Neural progenitor cell (in vitro differentiated cells): ENCODE data around the gene DUSP8. TPM values are rescaled to one million over a fixed set of nuclear protein-coding genes. Genes with fewer than 3 reads are reported as not detected.

Experiments used
- DNase-seq: peaks from one replicate; pipeline ENCODE4 v3.0.0-alpha.2; 2016; ENCODE audit warnings: low spot score
- H2AFZ ChIP-seq: fragments of 200-600 bp; sonication (generic); replicated peaks from 2 replicates; pipeline ENCODE4 v1.6.1; 2016; ENCODE audit warnings: antibody characterized with exemption
- H3F3A ChIP-seq: fragments of 200-600 bp; sonication (generic); 2 replicates; pipeline ENCODE4 v1.6.1; 2016; ENCODE audit warnings: antibody characterized with exemption, low read depth
- H3K27ac ChIP-seq: fragments of 200-600 bp; sonication (generic); 2 replicates; pipeline ENCODE4 v1.5.1; 2016; ENCODE audit warnings: mild to moderate bottlenecking
- H3K27me3 ChIP-seq: fragments of 200-600 bp; sonication (generic); 2 replicates; pipeline ENCODE4 v1.6.1; 2016; ENCODE audit warnings: mild to moderate bottlenecking, moderate library complexity
- H3K36me3 ChIP-seq: fragments of 200-600 bp; sonication (generic); 2 replicates; pipeline ENCODE4 v1.5.1; 2016
- H3K4me1 ChIP-seq: fragments of 200-600 bp; sonication (generic); 2 replicates; pipeline ENCODE4 v1.6.1; 2016; ENCODE audit warnings: mixed run types
- H3K4me2 ChIP-seq: fragments of 200-600 bp; sonication (generic); 2 replicates; pipeline ENCODE4 v1.6.1; 2016
- H3K4me3 ChIP-seq: fragments of 200-600 bp; sonication (generic); 2 replicates; pipeline ENCODE4 v1.5.1; 2016
- H3K79me2 ChIP-seq: fragments of 200-600 bp; sonication (generic); 2 replicates; pipeline ENCODE4 v1.6.1; 2016; ENCODE audit warnings: low read depth
- H3K9ac ChIP-seq: fragments of 200-600 bp; sonication (generic); 2 replicates; pipeline ENCODE4 v1.6.1; 2016
- H3K9me3 ChIP-seq: fragments of 200-600 bp; sonication (generic); 2 replicates; pipeline ENCODE4 v1.5.1; 2016; ENCODE audit warnings: low read depth
- H4K20me1 ChIP-seq: fragments of 200-600 bp; sonication (generic); 2 replicates; pipeline ENCODE4 v1.6.1; 2016; ENCODE audit warnings: low read depth
- H3K27ac Mint-ChIP-seq: 3 replicates; pipeline ENCODE4 v1.8.0; 2021; ENCODE audit warnings: mixed read lengths
- H3K27me3 Mint-ChIP-seq: 2 replicates; pipeline ENCODE4 v1.8.0; 2022; ENCODE audit warnings: low read depth, mild to moderate bottlenecking, inconsistent platforms, moderate library complexity, mixed read lengths; ENCODE audit not compliant: insufficient read depth
- H3K36me3 Mint-ChIP-seq: 3 replicates; pipeline ENCODE4 v1.8.0; 2021; ENCODE audit warnings: mixed read lengths
- H3K4me1 Mint-ChIP-seq: 3 replicates; pipeline ENCODE4 v1.8.0; 2021; ENCODE audit warnings: mixed read lengths
- H3K4me3 Mint-ChIP-seq: 3 replicates; pipeline ENCODE4 v1.8.0; 2021; ENCODE audit warnings: mild to moderate bottlenecking, moderate library complexity, mixed read lengths
- H3K9me3 Mint-ChIP-seq: 3 replicates; pipeline ENCODE4 v1.8.0; 2020; ENCODE audit warnings: mixed read lengths
- EZH2 ChIP-seq: fragments of 200-600 bp; sonication (generic); IDR thresholded peaks from 2 replicates; pipeline ENCODE4 v1.6.1; 2017; ENCODE audit warnings: antibody characterized with exemption, mild to moderate bottlenecking, moderate library complexity
- EZH2phosphoT487 ChIP-seq: fragments of 200-600 bp; sonication (generic); IDR thresholded peaks from 2 replicates; pipeline ENCODE4 v1.6.1; 2017; ENCODE audit warnings: antibody characterized with exemption
- total RNA-seq: library from RNA; depleted of rRNA; stranded (reverse); fragments of >200 nt; gene quantifications from 2 replicates; pipeline ENCODE4 v1.2.3, GENCODE V29; 2015; ENCODE audit warnings: low replicate concordance
- TF ChIP-seq, protein P1 (sequence below): fragments of 200-600 bp; sonication (generic); IDR thresholded peaks from 2 replicates; pipeline ENCODE4 v1.5.1; 2017; ENCODE audit warnings: antibody characterized with exemption, mild to moderate bottlenecking

Gene DUSP8
- total RNA-seq, 1 donor from 2014 or later = 0.09 TPM

DNA sequence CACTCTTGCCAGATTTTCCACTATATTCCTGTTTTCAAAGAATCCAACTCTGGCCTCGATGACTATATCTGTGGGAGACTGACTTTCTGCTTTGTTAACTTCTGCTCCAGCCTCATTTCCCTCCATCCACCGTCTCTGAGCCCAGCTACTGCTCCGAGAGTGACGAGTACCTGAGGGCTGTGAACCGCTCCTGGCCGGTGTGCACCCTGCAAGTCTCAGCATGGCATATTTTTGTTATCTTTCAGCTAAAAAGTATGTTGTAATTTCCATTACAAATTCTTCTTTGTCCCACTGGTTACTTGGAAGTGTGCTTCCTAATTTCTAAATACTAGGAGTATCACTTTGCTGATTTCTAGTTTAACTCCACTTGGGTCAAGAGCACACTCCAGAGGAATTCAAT is 49.0 kb downstream of the DUSP8 start:
- no peaks in the 10 kb centered on the region for H3K27me3 ChIP-seq
- no peak overlapping the region for H3K4me2 ChIP-seq
- no peak overlapping the region for H3K9ac ChIP-seq
- H3K4me1 ChIP-seq = peaks cover 4% of the 10 kb centered on the region
- no peaks in the 10 kb centered on the region for H3F3A ChIP-seq
- Mint-ChIP-seq H3K36me3 (no peaks in the 10 kb centered on the region), H3K9me3 (no peaks in the 10 kb centered on the region), H3K27ac (no peak overlapping the region), H3K4me1 (peaks cover 24% of the 10 kb centered on the region), H3K27me3 (peaks cover 6% of the 10 kb centered on the region), H3K4me3 (no peak overlapping the region)
- peaks cover 2% of the 10 kb centered on the region for H3K79me2 ChIP-seq
- H3K36me3 ChIP-seq = no peaks in the 10 kb centered on the region
- no peak overlapping the region for H2AFZ ChIP-seq
- H3K9me3 ChIP-seq = no peaks in the 10 kb centered on the region
- no peak overlapping the region for H3K4me3 ChIP-seq
- no peak for DNase-seq
- peaks cover 66% of the 10 kb centered on the region for H4K20me1 ChIP-seq
- no peak for TF ChIP-seq EZH2phosphoT487
- no peak for TF ChIP-seq EZH2
- TF ChIP-seq, protein P1, sequence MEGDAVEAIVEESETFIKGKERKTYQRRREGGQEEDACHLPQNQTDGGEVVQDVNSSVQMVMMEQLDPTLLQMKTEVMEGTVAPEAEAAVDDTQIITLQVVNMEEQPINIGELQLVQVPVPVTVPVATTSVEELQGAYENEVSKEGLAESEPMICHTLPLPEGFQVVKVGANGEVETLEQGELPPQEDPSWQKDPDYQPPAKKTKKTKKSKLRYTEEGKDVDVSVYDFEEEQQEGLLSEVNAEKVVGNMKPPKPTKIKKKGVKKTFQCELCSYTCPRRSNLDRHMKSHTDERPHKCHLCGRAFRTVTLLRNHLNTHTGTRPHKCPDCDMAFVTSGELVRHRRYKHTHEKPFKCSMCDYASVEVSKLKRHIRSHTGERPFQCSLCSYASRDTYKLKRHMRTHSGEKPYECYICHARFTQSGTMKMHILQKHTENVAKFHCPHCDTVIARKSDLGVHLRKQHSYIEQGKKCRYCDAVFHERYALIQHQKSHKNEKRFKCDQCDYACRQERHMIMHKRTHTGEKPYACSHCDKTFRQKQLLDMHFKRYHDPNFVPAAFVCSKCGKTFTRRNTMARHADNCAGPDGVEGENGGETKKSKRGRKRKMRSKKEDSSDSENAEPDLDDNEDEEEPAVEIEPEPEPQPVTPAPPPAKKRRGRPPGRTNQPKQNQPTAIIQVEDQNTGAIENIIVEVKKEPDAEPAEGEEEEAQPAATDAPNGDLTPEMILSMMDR = no peak
- no peak overlapping the region for H3K27ac ChIP-seq

DNA sequence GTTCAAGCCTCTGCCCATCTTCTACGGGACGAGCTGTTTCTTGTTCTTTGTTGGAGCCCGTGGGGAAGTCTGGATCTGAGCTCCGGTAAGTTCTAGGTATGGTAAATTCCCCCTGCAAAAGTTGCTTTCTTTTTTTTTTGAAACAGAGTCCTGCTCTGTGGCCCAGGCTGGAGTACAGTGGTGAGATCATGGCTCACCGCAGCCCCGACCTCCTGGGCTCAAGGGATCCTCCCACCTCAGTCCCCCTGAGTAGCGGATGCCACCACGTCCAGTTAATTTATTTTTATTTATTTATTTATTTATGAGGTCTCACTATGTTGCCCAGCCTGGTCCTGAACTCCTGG is 50.0 kb downstream of the DUSP8 start:
- no peaks in the 10 kb centered on the region for H3K9me3 ChIP-seq
- H3K4me3 Mint-ChIP-seq = no peak overlapping the region
- H3K79me2 ChIP-seq = no peaks in the 10 kb centered on the region
- H3K36me3 ChIP-seq = no peaks in the 10 kb centered on the region
- H3F3A ChIP-seq = no peaks in the 10 kb centered on the region
- no peak overlapping the region for H3K4me2 ChIP-seq
- peaks cover 4% of the 10 kb centered on the region for H3K4me1 ChIP-seq
- peaks cover 7% of the 10 kb centered on the region for H3K27me3 Mint-ChIP-seq
- H3K9ac ChIP-seq = no peak overlapping the region
- TF ChIP-seq EZH2 (no peak), EZH2phosphoT487 (no peak)
- TF ChIP-seq, protein P1 = no peak
- H3K27me3 ChIP-seq = no peaks in the 10 kb centered on the region
- H3K27ac Mint-ChIP-seq = no peak overlapping the region
- peaks cover 73% of the 10 kb centered on the region for H4K20me1 ChIP-seq
- H3K4me3 ChIP-seq = no peak overlapping the region
- no peak overlapping the region for H3K27ac ChIP-seq
- no peak for DNase-seq
- no peaks in the 10 kb centered on the region for H3K9me3 Mint-ChIP-seq
- H3K4me1 Mint-ChIP-seq = peaks cover 24% of the 10 kb centered on the region
- H2AFZ ChIP-seq = no peak overlapping the region
- H3K36me3 Mint-ChIP-seq = no peaks in the 10 kb centered on the region

DNA sequence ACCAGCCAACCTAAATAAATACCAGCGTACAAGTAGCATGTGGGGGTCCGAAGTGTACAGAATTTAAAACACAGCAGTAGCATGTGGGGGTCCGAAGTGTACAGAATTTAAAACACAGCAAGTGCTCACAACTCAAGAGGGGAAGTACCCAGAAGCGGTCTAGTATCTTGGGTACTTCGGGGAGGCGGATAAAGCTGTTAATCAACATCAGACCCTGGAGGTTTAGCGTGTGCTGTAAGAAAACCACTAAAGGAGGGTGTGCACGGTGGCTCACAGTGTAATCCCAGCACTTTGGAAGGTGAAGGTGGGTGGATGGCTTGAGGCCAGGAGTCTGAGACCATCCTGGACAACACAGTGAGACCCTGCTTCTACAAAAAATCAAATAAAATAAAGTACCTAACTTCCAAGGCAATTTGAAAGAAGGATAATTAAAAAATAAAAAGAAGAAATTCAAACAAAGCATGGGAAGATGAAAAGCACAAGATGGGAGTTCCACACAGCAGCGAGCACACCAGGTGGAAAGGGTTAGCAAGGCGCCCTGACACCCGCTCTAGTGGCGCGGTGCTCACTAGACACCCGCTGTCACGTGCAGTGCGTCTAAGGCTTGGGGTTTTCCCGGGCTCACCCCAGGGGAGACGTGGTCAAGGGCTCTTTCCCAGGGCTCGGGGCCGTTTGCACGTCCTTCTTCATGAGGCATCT is 50.5 kb downstream of the DUSP8 start:
- Mint-ChIP-seq H3K27me3 (peaks cover 7% of the 10 kb centered on the region), H3K4me3 (no peak overlapping the region), H3K27ac (no peak overlapping the region), H3K4me1 (peaks cover 25% of the 10 kb centered on the region), H3K36me3 (no peaks in the 10 kb centered on the region), H3K9me3 (no peaks in the 10 kb centered on the region)
- TF ChIP-seq, protein P1 = no peak
- no peak for TF ChIP-seq EZH2
- TF ChIP-seq EZH2phosphoT487 = no peak
- peaks cover 4% of the 10 kb centered on the region for H3K4me1 ChIP-seq
- no peak overlapping the region for H3K27ac ChIP-seq
- H3K4me3 ChIP-seq = no peak overlapping the region
- DNase-seq = no peak
- no peaks in the 10 kb centered on the region for H3K79me2 ChIP-seq
- no peaks in the 10 kb centered on the region for H3F3A ChIP-seq
- no peaks in the 10 kb centered on the region for H3K9me3 ChIP-seq
- no peak overlapping the region for H2AFZ ChIP-seq
- peaks cover 73% of the 10 kb centered on the region for H4K20me1 ChIP-seq
- H3K36me3 ChIP-seq = no peaks in the 10 kb centered on the region
- H3K4me2 ChIP-seq = no peak overlapping the region
- H3K27me3 ChIP-seq = no peaks in the 10 kb centered on the region
- no peak overlapping the region for H3K9ac ChIP-seq
